Body of pancreas (tissue), 4 donors: Measurements from ENCODE around the gene PCSK6.

Source experiments
- CTCF ChIP-seq, 7 experiments: fragments of 450-650 bp in 4 of 7; fragments of 200-600 bp in 3 of 7; sonication (generic) in 3 of 7; IDR thresholded peaks; one replicate each; pipeline ENCODE4 v1.5.1; 2016 to 2019; ENCODE audit warnings: antibody characterized with exemption in 7 of 7
- POLR2A ChIP-seq, 3 donors: fragments of 450-650 bp; IDR thresholded peaks; one replicate each; pipeline ENCODE4 v1.6.1; 2016; ENCODE audit warnings: antibody characterized with exemption in 3 of 3, mild to moderate bottlenecking in 2 of 3

DNA sequence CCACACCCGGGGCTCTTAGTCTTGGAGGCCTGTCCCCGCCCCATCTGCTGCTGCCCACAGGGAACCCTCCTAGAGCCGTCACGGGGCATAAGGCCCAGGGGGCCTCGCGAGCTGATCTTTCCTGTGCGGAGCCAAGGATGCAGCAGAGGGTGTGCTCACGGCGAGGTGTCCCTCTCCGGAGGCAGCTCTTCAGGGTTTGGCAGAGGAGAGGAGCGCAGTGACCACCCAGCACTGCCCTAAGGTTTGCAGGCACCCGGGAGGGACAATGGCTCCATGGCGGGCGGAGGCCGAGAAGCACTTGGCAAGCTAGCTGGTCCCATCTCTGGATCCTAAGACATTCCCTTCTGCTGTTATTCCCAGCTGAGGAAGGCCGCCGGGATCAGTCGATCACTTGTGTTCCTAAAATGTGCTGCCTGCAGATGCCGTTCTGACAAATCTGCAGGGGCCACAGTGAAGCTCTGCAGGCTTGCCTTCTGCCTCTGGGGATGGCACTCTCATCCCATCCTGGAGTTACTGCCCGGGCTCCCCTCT, 47.4 kb upstream of the PCSK6 start:
- TF ChIP-seq CTCF (IDR thresholded peaks at IDR 0.05) (no peak), POLR2A (IDR thresholded peaks at IDR 0.05) (no peak)
